ENCODE measurements around the gene C22orf39.

DNA sequence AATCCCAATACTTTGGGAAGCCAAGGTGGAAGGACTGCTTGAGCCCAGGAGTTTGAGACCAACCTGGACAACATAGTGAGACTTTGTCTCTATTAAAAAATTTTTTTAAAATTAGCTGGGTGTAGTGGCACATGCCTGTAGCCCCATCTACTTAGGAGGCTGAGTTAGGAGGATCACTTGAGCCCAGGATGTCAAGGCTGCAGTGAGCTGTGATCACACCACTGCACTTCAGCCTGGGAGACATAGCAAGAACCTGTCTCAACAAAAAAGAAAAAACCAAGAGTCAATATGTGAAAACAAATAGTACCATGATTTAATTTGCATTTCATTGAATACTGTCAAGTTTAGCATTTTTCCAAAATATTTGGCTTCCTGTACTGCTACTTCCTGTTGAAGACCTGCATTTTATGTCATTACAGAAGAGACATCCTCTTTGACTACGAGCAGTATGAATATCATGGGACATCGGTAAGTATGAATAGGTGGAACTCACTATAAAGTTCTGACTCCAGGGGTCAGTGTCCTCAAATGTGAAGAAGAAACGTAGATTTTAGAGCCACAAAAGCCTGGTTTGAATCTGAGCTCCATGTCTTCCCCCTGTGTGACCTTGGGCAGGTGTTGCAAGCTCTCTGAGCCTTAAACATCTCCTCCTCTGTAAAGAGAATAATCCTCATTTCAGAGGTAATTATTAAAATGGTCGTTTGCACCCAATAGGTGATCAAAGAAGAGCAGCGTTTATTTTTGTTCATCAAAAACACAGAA lies 48.2 kb upstream of the C22orf39 start:
- TF ChIP-seq, protein P1, sequence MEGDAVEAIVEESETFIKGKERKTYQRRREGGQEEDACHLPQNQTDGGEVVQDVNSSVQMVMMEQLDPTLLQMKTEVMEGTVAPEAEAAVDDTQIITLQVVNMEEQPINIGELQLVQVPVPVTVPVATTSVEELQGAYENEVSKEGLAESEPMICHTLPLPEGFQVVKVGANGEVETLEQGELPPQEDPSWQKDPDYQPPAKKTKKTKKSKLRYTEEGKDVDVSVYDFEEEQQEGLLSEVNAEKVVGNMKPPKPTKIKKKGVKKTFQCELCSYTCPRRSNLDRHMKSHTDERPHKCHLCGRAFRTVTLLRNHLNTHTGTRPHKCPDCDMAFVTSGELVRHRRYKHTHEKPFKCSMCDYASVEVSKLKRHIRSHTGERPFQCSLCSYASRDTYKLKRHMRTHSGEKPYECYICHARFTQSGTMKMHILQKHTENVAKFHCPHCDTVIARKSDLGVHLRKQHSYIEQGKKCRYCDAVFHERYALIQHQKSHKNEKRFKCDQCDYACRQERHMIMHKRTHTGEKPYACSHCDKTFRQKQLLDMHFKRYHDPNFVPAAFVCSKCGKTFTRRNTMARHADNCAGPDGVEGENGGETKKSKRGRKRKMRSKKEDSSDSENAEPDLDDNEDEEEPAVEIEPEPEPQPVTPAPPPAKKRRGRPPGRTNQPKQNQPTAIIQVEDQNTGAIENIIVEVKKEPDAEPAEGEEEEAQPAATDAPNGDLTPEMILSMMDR (IDR thresholded peaks at IDR 0.05; ENCODE audit: low read depth, low read length, poor library complexity, severe bottlenecking): no peak
- no peak for TF ChIP-seq EZH2phosphoT487 (IDR thresholded peaks at IDR 0.05; ENCODE audit: borderline replicate concordance, low read length)
